ENCODE measurements around the gene OR5I1.

DNA sequence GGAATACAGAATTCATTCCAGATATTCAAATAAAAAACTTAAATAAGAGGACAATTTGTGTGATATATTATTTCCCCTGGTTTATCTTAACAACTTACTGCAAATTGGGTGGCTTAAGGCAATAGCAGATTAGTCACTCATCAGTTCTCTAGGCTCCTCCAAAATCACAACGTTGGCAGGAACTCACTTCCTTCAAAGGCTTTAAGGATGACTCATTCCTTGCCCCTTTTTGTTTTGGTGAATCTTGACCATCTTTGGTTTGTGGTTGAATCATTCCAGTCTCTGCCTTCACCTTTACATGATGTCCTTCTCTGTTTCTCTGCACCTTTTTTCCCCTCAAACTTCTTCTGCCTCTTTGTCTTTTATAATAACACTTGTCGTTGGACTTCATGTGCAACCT is 30.2 kb upstream of the OR5I1 start:
- TF ChIP-seq, protein P1, sequence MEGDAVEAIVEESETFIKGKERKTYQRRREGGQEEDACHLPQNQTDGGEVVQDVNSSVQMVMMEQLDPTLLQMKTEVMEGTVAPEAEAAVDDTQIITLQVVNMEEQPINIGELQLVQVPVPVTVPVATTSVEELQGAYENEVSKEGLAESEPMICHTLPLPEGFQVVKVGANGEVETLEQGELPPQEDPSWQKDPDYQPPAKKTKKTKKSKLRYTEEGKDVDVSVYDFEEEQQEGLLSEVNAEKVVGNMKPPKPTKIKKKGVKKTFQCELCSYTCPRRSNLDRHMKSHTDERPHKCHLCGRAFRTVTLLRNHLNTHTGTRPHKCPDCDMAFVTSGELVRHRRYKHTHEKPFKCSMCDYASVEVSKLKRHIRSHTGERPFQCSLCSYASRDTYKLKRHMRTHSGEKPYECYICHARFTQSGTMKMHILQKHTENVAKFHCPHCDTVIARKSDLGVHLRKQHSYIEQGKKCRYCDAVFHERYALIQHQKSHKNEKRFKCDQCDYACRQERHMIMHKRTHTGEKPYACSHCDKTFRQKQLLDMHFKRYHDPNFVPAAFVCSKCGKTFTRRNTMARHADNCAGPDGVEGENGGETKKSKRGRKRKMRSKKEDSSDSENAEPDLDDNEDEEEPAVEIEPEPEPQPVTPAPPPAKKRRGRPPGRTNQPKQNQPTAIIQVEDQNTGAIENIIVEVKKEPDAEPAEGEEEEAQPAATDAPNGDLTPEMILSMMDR (IDR thresholded peaks at IDR 0.05; ENCODE audit: poor library complexity), result no peak
- no peak for TF ChIP-seq EZH2 (IDR thresholded peaks at IDR 0.05; ENCODE audit: borderline replicate concordance)
